ENCODE results near the gene SLC25A26. TPM values are rescaled to one million over a fixed set of nuclear protein-coding genes. Genes with fewer than 3 reads are reported as not detected.

SLC25A26 gene
- total RNA-seq, 1 donor from 2014 or later, result 41.2 TPM

- Histone ChIP-seq H3K36me3 (ENCODE audit: control insufficient read depth, insufficient read depth, low read length) (no peaks in the 10 kb centered on the region), H3K4me3 (ENCODE audit: low read depth, low read length) (no peak overlapping the region), H3K27me3 (ENCODE audit: control insufficient read depth, insufficient read depth, low read length) (no peaks in the 10 kb centered on the region)
- no peak for TF ChIP-seq CTCF (IDR thresholded peaks at IDR 0.05; ENCODE audit: insufficient read depth, low read length, poor library complexity, severe bottlenecking)
- DNase-seq (ENCODE audit: low read depth), result no peak
These were observed 178.9 kb downstream of the SLC25A26 start for GRCh38 chr3:66399529-66400232.

GRCh38 chr3:66400411-66401156 lies 179.8 kb downstream of the SLC25A26 start:
- TF ChIP-seq CTCF (IDR thresholded peaks at IDR 0.05; ENCODE audit: insufficient read depth, low read length, poor library complexity, severe bottlenecking), result peak; percentile 16
- H3K36me3 ChIP-seq (ENCODE audit: control insufficient read depth, insufficient read depth, low read length), result no peaks in the 10 kb centered on the region
- H3K4me3 ChIP-seq (ENCODE audit: low read depth, low read length), result no peak overlapping the region
- no peak for DNase-seq (ENCODE audit: low read depth)
- H3K27me3 ChIP-seq (ENCODE audit: control insufficient read depth, insufficient read depth, low read length), result no peaks in the 10 kb centered on the region

- no peak overlapping the region for H3K4me3 ChIP-seq (ENCODE audit: low read depth, low read length)
- H3K27me3 ChIP-seq (ENCODE audit: control insufficient read depth, insufficient read depth, low read length), result no peaks in the 10 kb centered on the region
- DNase-seq (ENCODE audit: low read depth), result no peak
- no peak for TF ChIP-seq CTCF (IDR thresholded peaks at IDR 0.05; ENCODE audit: insufficient read depth, low read length, poor library complexity, severe bottlenecking)
- H3K36me3 ChIP-seq (ENCODE audit: control insufficient read depth, insufficient read depth, low read length), result no peaks in the 10 kb centered on the region
These were observed 180.4 kb downstream of the SLC25A26 start for GRCh38 chr3:66401157-66401550.

GRCh38 chr3:66401675-66402491 lies 181.1 kb downstream of the SLC25A26 start:
- H3K27me3 ChIP-seq (ENCODE audit: control insufficient read depth, insufficient read depth, low read length), result no peaks in the 10 kb centered on the region
- no peak for DNase-seq (ENCODE audit: low read depth)

More at GRCh38 chr3:66401675-66402491, 181.1 kb downstream of the SLC25A26 start:
- Histone ChIP-seq H3K36me3 (ENCODE audit: control insufficient read depth, insufficient read depth, low read length) (no peaks in the 10 kb centered on the region), H3K4me3 (ENCODE audit: low read depth, low read length) (no peak overlapping the region)
- no peak for TF ChIP-seq CTCF (IDR thresholded peaks at IDR 0.05; ENCODE audit: insufficient read depth, low read length, poor library complexity, severe bottlenecking)
